GM20431 (cell line): Measurements from ENCODE around the gene OR6S1.

Source experiments
- in situ Hi-C: fragments of 300-500 bp; cut with MseI, MboI; formaldehyde crosslinking; loops from one replicate; pipeline ENCODE4 v1.15.0; 2020; ENCODE audit warnings: low sequenced_read_pairs; ENCODE audit not compliant: unreplicated experiment

Gene OR6S1

GRCh38 chr14:20632831-20633691 lies 8.4 kb downstream of the OR6S1 start:
- in situ Hi-C loops, result no loop called here

- in situ Hi-C loops, result no loop called here
Observed at GRCh38 chr14:20632448-20632830, 9.1 kb downstream of the OR6S1 start.

GRCh38 chr14:20631880-20632389 lies 9.6 kb downstream of the OR6S1 start:
- in situ Hi-C loops, result no loop called here

GRCh38 chr14:20631023-20631879 lies 10.2 kb downstream of the OR6S1 start:
- in situ Hi-C loops, result no loop called here

GRCh38 chr14:20630340-20631022 lies 11.0 kb downstream of the OR6S1 start:
- in situ Hi-C loops, result no loop called here

GRCh38 chr14:20628063-20628854 lies 13.2 kb downstream of the OR6S1 start:
- in situ Hi-C loops, result no loop called here

GRCh38 chr14:20627346-20628027 lies 14.0 kb downstream of the OR6S1 start:
- in situ Hi-C loops, result no loop called here

- in situ Hi-C loops, result no loop called here
Observed at GRCh38 chr14:20626274-20626673, 15.2 kb downstream of the OR6S1 start.

GRCh38 chr14:20624495-20625070 lies 16.9 kb downstream of the OR6S1 start:
- in situ Hi-C loops, result no loop called here

- in situ Hi-C loops, result no loop called here
Observed at GRCh38 chr14:20623798-20624197, 17.7 kb downstream of the OR6S1 start.

GRCh38 chr14:20622816-20623291 lies 18.6 kb downstream of the OR6S1 start:
- in situ Hi-C loops, result no loop called here

GRCh38 chr14:20620798-20621478 lies 20.6 kb downstream of the OR6S1 start:
- in situ Hi-C loops, result no loop called here

GRCh38 chr14:20619688-20620087 lies 21.8 kb downstream of the OR6S1 start:
- in situ Hi-C loops, result loop anchor here (10.0 kb wide), 1 partner anchor 65 kb away; the partner anchor contains the start of genes ANG and RNASE4

GRCh38 chr14:20618271-20618749 lies 23.2 kb downstream of the OR6S1 start:
- in situ Hi-C loops, result loop anchor here (10.0 kb wide), 1 partner anchor 66 kb away; the partner anchor contains the start of genes ANG and RNASE4

- in situ Hi-C loops, result loop anchor here (10.0 kb wide), 1 partner anchor 67 kb away; the partner anchor contains the start of genes ANG and RNASE4
Observed at GRCh38 chr14:20617138-20618003, 24.1 kb downstream of the OR6S1 start.

- in situ Hi-C loops, result loop anchor here (10.0 kb wide), 1 partner anchor 69 kb away; the partner anchor contains the start of genes ANG and RNASE4
Observed at GRCh38 chr14:20615996-20616395, 25.5 kb downstream of the OR6S1 start.
